Skeletal muscle satellite cell (primary cell): ENCODE results near the gene SOX13.

ENCODE experiments used
- H3K27me3 ChIP-seq: 2 replicates; pipeline ENCODE4 v1.7.0; 2013; ENCODE audit warnings: low read length; ENCODE audit not compliant: control insufficient read depth, insufficient read depth
- H3K36me3 ChIP-seq: 2 replicates; pipeline ENCODE4 v1.7.0; 2013; ENCODE audit warnings: mild to moderate bottlenecking, control low read depth, low read length; ENCODE audit not compliant: insufficient read depth
- H3K4me1 ChIP-seq: 2 replicates; pipeline ENCODE4 v1.7.0; 2013; ENCODE audit warnings: low read length; ENCODE audit not compliant: control insufficient read depth, insufficient read depth
- H3K4me2 ChIP-seq: 2 replicates; pipeline ENCODE4 v1.7.0; 2013; ENCODE audit warnings: mild to moderate bottlenecking, low read length
- H3K4me3 ChIP-seq: 2 replicates; pipeline ENCODE4 v1.7.0; 2013; ENCODE audit warnings: low read length
- H3K9ac ChIP-seq: 2 replicates; pipeline ENCODE4 v1.7.0; 2013; ENCODE audit warnings: mild to moderate bottlenecking, low read depth, low read length, moderate library complexity
- H3K9me3 ChIP-seq: replicated peaks from 2 replicates; pipeline ENCODE4 v1.7.0; 2013; ENCODE audit warnings: mild to moderate bottlenecking, control low read depth, low read length

Gene SOX13

DNA sequence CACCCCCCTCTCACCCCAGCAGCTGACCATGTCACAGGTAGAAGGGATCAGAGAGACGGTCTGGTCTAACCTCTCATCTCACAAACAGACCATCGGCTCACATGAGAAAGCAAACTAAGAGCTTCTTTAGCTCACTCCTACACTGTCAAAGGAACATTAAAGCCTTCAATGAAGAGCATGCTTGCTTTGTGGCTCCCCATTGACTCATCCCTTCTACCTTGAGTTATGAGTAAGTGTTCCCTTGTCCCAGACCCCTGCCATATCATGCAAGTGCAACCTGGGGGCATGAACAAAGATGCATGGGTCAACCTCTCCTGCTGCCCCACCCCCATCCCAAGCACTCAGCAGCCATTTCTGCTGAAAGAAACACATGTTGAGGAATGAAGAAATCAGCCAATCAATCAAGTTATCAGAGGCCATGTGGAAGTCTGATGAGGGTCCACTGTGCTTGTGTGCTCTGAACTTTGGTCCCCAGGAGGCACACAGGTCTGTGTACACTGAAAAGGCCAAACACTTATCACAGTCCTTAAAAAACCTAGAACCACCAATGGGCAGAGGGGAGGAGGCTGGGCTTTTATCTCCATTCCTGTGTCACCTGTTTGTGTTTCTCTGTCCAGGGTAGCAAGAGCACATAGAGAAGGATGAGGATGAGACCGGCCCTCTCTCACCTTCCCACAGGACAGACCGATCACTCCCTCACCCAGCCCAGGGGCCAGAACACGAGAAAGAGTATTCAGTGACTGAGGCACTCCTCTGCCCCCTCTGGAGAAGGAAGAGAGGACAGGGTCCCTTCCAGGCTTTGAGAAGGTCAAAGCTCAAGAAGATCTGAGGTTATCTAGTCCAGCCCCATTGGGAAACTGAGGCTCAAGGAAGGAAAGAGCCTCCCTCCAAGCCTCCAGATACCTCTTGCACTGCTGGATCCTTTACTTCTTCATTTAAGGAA lies 69.4 kb downstream of the SOX13 start:
- Histone ChIP-seq H3K27me3 (peaks cover 46% of the 10 kb centered on the region), H3K4me2 (no peak overlapping the region), H3K4me3 (no peak overlapping the region), H3K9ac (no peak overlapping the region), H3K4me1 (no peaks in the 10 kb centered on the region), H3K9me3 (no peaks in the 10 kb centered on the region), H3K36me3 (no peaks in the 10 kb centered on the region)

DNA sequence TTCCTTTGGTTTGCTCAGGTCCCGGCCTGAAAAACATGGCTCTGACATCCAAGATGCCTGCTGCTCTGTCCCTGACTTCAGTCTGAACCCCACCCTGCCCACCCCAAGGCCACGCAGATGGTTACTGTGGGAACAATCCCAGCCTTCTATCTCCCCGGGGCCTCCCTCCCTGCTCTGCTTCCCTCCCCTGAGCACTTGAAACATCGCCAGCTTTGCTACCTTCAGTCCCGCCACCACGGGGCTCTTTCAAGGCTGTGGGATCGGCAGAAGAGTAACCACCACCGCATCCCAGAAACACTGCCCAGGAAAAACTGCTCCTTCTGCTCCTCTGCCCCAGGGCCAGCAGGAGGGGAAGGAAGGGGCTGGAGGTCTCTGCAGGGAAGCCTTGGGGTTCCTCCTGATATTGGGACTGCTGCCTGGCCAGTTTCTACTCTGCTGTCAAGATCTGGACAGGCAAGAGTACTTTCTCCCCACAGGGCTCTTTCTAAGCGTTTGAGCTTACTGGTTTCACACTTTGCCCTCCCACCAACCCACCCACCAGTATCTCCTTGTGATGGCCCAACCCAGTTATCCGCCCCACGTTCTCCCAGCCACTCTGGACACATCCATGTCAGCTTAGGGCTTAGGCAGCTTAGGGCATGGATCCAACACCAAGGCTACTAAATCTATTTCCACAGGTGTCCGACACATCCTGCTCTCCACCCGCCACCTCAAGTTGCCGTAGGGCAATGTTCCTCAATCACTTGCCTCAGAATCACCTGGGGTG lies 70.5 kb downstream of the SOX13 start:
- Histone ChIP-seq H3K27me3 (peaks cover 44% of the 10 kb centered on the region), H3K9ac (no peak overlapping the region), H3K4me2 (no peak overlapping the region), H3K36me3 (no peaks in the 10 kb centered on the region), H3K4me3 (no peak overlapping the region), H3K9me3 (no peaks in the 10 kb centered on the region), H3K4me1 (no peaks in the 10 kb centered on the region)

DNA sequence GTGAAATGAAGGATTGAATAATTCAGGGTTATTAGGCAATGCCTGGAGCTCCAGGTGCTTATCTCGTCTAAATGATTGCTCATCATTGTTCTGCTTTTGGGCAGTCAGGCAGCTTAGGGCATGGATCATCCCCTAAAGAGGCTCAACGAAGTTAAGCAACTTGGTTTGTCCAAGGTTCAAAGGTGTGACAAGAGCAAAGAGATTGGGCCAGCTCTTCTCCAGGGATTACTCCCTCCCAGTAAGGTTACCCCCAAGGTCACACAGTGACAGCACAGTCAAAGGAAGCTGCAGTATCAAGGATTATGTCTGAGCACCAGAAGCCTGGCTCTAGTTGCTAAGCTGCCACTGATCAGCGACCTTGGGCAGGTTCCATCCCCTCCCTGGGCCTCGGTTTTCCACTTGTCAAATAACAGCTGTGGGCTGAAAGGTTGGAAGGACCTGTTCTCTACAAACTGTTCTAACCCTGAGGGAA lies 72.2 kb downstream of the SOX13 start:
- H3K4me3 ChIP-seq, result no peak overlapping the region
- no peak overlapping the region for H3K9ac ChIP-seq
- H3K36me3 ChIP-seq, result no peaks in the 10 kb centered on the region
- H3K4me1 ChIP-seq, result peaks cover 2% of the 10 kb centered on the region
- H3K9me3 ChIP-seq, result no peaks in the 10 kb centered on the region
- H3K27me3 ChIP-seq, result peaks cover 50% of the 10 kb centered on the region
- H3K4me2 ChIP-seq, result no peak overlapping the region

DNA sequence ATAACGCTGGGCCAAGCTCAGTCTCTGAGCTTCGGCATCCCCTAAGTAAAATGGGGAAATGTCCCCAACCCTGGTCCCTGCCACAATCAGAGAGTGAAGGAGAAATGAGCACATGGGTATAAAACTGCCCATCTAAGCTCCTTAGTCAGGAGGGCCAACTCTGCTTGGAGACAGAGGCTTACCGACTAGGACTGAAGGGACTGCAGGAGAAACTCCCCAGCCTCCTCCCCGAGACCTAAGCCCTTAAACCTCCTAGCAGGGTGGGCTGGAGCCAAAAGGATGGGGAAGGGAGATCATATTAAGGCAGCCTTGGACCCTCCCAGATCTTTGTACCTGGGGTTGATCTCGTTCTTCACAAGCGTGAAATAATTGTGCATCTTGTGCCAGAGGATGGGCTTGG lies 73.4 kb downstream of the SOX13 start:
- Histone ChIP-seq H3K9ac (no peak overlapping the region), H3K36me3 (no peaks in the 10 kb centered on the region), H3K4me3 (no peak overlapping the region), H3K9me3 (no peaks in the 10 kb centered on the region), H3K4me1 (peaks cover 10% of the 10 kb centered on the region), H3K27me3 (peaks cover 46% of the 10 kb centered on the region), H3K4me2 (no peak overlapping the region)

DNA sequence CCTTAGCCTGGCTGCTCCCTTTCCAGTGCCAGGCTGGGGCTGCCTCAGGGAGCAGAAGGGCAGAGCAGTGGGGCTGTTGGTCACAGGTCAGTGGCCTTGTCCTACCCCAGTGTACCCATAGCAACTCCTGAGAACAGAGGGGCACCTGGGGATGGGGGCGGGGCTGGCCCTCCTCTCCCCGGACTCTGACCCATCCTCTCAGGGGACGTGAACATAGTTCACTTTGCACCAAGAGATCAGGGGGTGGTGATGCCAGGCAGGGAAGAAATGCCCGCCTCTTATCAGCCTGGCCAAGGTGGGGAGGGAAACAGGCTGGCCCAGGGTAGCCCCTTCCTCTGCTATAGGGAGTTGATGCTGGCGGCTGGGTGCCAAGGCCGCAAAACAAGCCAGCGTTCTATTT lies 74.0 kb downstream of the SOX13 start:
- Histone ChIP-seq H3K9me3 (no peaks in the 10 kb centered on the region), H3K4me1 (peaks cover 16% of the 10 kb centered on the region), H3K27me3 (peaks cover 43% of the 10 kb centered on the region), H3K36me3 (no peaks in the 10 kb centered on the region), H3K9ac (no peak overlapping the region), H3K4me2 (no peak overlapping the region), H3K4me3 (no peak overlapping the region)

DNA sequence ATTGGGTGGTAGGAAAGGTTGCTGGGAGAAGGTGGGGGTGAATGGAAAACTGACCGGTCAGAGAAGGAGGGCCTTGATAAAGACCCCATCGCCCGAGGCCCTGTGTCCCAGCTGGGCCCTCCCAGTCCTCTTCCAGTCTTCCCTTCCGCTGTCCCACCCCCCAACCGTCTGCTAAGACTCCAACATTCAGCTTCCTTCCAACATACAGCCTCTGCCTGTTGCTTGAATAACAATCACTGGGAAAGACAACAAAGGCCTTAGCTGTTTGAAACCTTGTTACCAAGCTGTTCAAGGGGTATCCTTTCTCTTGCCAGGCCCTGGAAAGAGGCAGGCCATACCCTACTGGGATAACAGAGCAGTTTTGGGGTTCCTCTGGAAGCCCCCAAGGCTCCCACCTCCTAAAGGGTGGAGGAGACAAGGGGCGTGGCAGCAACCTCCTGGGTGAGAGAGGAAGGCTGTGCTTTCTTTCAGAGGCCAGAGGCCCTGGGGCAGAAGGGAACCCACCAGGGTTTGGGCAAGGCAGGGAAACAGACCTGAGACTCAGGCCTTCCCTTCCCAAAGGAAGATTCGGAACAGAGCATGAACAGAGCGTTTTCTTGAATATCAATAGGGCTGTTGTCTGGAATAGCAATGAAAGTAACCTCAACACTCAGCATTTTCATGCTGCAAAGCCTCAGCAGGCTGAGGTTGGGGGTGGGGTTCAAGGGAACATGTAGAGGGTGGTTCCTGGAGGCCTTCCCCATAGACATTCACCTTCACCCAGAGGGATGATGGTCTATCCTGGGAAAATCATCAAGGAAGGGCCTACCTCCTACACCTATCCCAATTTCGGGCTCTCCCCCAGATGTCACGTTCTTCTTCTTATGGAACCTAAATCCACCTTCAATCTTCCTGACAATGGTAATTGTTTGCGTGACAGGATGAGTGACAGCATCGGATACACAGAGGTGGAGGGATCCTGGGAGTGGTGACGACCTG lies 74.8 kb downstream of the SOX13 start:
- Histone ChIP-seq H3K4me3 (no peak overlapping the region), H3K9ac (no peak overlapping the region), H3K36me3 (no peaks in the 10 kb centered on the region), H3K9me3 (no peaks in the 10 kb centered on the region), H3K27me3 (peaks cover 39% of the 10 kb centered on the region), H3K4me2 (no peak overlapping the region), H3K4me1 (peaks cover 21% of the 10 kb centered on the region)

DNA sequence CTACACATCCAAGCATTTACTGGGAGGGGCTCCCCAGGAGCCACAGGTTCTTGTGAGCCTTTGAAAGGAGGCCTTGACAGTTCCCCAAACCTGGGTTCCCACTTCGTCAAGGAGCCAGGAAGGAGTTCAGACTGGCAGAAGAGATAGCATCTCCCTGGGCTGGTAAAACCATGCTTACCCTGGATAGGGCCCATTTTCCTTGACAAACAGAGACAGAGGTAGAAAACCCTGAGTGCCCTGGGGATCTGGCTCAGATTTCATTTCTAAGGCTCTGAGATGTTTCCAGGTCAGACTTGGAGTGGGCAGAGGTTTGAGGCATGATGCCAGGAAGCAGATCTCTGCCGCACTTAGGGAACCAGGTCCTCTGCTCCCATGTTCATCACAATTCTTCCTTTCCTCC lies 76.2 kb downstream of the SOX13 start:
- Histone ChIP-seq H3K4me2 (no peak overlapping the region), H3K27me3 (peaks cover 43% of the 10 kb centered on the region), H3K9ac (no peak overlapping the region), H3K4me3 (no peak overlapping the region), H3K4me1 (peaks cover 21% of the 10 kb centered on the region), H3K9me3 (no peaks in the 10 kb centered on the region), H3K36me3 (no peaks in the 10 kb centered on the region)

DNA sequence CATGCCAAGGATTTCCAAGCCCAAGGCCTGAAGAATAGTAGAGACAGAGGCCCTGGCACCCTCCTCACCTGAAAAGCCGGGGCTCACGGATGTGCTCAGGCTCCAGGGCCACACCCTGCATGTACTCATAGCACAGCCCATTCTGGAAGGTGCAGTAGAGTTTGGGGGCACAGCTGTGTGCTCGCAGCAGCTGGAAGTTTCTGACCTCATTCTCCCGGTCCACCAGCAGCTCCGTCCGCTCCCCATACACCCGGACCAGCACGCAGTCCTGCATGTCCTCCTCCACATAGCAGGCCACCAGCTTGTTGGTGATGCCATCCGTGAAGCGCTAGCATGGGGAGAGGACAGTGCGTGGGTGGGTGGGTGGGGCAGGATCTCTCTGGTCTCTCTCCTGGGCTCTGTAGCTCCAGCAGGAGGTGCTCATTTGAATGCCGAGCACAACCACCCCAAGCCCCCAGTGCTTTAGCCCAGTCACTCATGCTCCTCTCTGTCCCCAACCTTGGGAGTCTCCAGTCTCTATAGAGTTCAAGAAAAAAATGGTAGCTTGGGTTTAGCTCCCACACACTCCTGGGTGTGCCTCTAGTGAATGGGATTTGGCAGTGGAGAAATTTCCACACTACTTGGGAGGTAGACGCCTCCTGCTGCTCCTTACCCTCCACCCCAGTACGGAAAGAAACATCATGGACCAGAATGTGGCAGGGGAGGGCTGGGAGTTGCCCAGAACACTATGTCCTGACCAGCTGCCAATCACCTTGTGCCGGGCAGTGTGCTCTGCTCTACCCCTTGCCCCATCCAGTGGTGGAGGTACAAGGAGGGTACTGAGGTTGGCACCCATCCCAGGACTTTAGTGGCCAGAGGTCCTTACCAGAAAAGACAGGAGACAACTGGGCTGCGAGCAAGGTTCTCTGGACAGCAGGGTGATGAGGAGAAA lies 77.0 kb downstream of the SOX13 start:
- H3K9ac ChIP-seq, result no peak overlapping the region
- H3K9me3 ChIP-seq, result no peaks in the 10 kb centered on the region
- H3K27me3 ChIP-seq, result peaks cover 49% of the 10 kb centered on the region
- no peaks in the 10 kb centered on the region for H3K36me3 ChIP-seq
- H3K4me3 ChIP-seq, result no peak overlapping the region
- H3K4me2 ChIP-seq, result no peak overlapping the region
- H3K4me1 ChIP-seq, result peaks cover 21% of the 10 kb centered on the region

DNA sequence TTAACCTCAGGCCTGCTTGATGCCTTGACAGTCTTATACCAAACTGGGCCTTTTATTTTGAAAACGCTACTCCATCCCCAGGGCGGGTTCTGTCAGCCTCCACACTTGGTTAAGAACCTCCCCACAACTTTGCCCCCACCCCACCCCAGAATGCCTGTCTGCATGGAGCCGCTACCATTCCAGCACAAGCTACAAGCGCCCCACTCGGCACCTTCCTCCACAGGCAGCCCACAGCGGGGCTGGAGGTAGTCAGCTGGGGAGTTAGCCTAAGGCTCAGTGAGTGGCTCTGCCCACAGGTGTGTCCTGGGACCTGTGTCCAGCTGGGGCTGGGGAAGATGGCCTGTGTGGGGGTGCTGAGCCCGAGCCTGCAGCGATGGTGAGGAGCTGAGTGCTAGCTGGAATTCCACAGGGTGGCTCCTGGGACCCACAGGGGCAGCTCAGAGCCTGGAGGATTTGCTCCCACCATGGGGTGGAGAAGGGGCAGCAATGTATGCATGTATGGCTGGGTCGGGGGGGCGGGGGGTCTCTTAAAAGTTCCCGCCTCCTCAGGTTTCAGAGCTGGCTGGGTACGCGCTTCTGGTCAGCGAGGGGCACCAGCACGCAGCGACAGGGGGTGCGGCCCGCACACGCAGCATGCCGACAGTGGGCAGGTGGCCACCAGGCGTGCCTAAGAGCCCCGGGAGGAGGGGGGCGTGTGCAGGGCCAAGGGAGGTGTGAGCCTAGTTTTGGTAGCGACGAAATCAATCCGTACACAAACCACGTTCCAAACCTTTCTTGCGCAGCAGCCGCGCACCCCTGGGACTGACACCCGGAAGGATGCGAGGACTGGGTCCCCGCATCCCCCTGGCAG lies 78.0 kb downstream of the SOX13 start:
- no peaks in the 10 kb centered on the region for H3K9me3 ChIP-seq
- H3K36me3 ChIP-seq, result no peaks in the 10 kb centered on the region
- peak overlapping the region; percentile 87 for H3K4me2 ChIP-seq
- peak overlapping the region; percentile 72 for H3K4me3 ChIP-seq
- H3K27me3 ChIP-seq, result peaks cover 49% of the 10 kb centered on the region
- peaks cover 21% of the 10 kb centered on the region for H3K4me1 ChIP-seq
- peak overlapping the region; percentile 56 for H3K9ac ChIP-seq
